ENCODE data around the gene INTS3.
A peak's percentile ranks its signal among the peaks of the same experiment; 100 is the strongest.
"Not testable (repeated sequence)": the region's sequence is repeated elsewhere in the genome, so short reads cannot be mapped to it uniquely, and the experiment has no call there.

The INTS3 gene

GRCh38 chr1:153699768-153700167 lies 28.1 kb upstream of the INTS3 start:
- no peak for DNase-seq

GRCh38 chr1:153705484-153705883 lies 22.4 kb upstream of the INTS3 start:
- no peak for DNase-seq

GRCh38 chr1:153711026-153711425 lies 16.8 kb upstream of the INTS3 start:
- no peak for DNase-seq

- DNase-seq = not testable (repeated sequence)
Observed at GRCh38 chr1:153716211-153716610, 11.6 kb upstream of the INTS3 start.

GRCh38 chr1:153717330-153717729 lies 10.5 kb upstream of the INTS3 start:
- no peak for DNase-seq

GRCh38 chr1:153723687-153724086 lies 4.2 kb upstream of the INTS3 start:
- no peak for DNase-seq

- not testable (repeated sequence) for DNase-seq
Observed at GRCh38 chr1:153724634-153725033, 3.2 kb upstream of the INTS3 start.

- DNase-seq = peak; percentile 51
Observed at GRCh38 chr1:153728305-153729066, 636 bp downstream of the INTS3 start.

- no peak for DNase-seq
Observed at GRCh38 chr1:153730468-153730988, 2.7 kb downstream of the INTS3 start.

GRCh38 chr1:153733970-153734369 lies 6.1 kb downstream of the INTS3 start:
- DNase-seq = no peak

- DNase-seq = no peak
Observed at GRCh38 chr1:153734396-153735089, 6.7 kb downstream of the INTS3 start.

- no peak for DNase-seq
Observed at GRCh38 chr1:153735090-153735420, 7.2 kb downstream of the INTS3 start.

GRCh38 chr1:153741986-153742385 lies 14.1 kb downstream of the INTS3 start:
- no peak for DNase-seq

GRCh38 chr1:153742411-153743142 lies 14.7 kb downstream of the INTS3 start:
- DNase-seq = no peak

- DNase-seq = no peak
Observed at GRCh38 chr1:153745417-153745816, 17.6 kb downstream of the INTS3 start.

GRCh38 chr1:153746174-153746573 lies 18.3 kb downstream of the INTS3 start:
- no peak for DNase-seq

- DNase-seq = no peak
Observed at GRCh38 chr1:153748903-153749302, 21.1 kb downstream of the INTS3 start.

- DNase-seq = peak; percentile 77
Observed at GRCh38 chr1:153749408-153750005, 21.7 kb downstream of the INTS3 start.

GRCh38 chr1:153750026-153750995 lies 22.5 kb downstream of the INTS3 start:
- no peak for DNase-seq

- DNase-seq = no peak
Observed at GRCh38 chr1:153752072-153752471, 24.2 kb downstream of the INTS3 start.

- no peak for DNase-seq
Observed at GRCh38 chr1:153752571-153753195, 24.8 kb downstream of the INTS3 start.

Data from stimulated activated CD4-positive, alpha-beta T cell treated with anti-CD3 and anti-CD28 coated beads, Interleukin-4, amount 100 ng/mL, for 1 hour (primary cell).